Posterior vena cava (tissue), 2 donors: ENCODE measurements around the gene EFCAB9. TPM values are rescaled to one million over a fixed set of nuclear protein-coding genes. Genes with fewer than 3 reads are reported as not detected.
"Not testable (repeated sequence)": the region's sequence is repeated elsewhere in the genome, so short reads cannot be mapped to it uniquely, and the experiment has no call there.

Source experiments
- DNase-seq: peaks from one replicate; pipeline ENCODE4 v3.0.0-alpha.2; 2020; ENCODE audit warnings: low spot score
- intact Hi-C, 2 donors: fragments of 100-400 bp; cut with DNase I; formaldehyde crosslinking; loops; one replicate each; pipeline versions ENCODE4 v1.14.1 to v1.14.2; 2022 to 2023
- long read RNA-seq, 2 donors: library from polyadenylated mRNA; unstranded; transcript quantifications; one replicate each; pipeline ENCODE4 v2.0.0, GENCODE V29; 2020 to 2021
- total RNA-seq, 2 donors: library from RNA; stranded (reverse); fragmentation: NEBNext Ultra II Directional; extraction: Animal tissue kit (Norgen Biotek cat#: 25700); gene quantifications; one replicate each; pipeline ENCODE4 v1.2.1, GENCODE V29; 2021
- donor health status: DM: yes; HTN: yes; CAD: no.
- donor health status: DM: yes; HTN: yes; CAD: no.

The EFCAB9 gene
- not detected for total RNA-seq
- long read RNA-seq, donor 1, result 0 reads
- long read RNA-seq, donor 2, result 0 reads

DNA sequence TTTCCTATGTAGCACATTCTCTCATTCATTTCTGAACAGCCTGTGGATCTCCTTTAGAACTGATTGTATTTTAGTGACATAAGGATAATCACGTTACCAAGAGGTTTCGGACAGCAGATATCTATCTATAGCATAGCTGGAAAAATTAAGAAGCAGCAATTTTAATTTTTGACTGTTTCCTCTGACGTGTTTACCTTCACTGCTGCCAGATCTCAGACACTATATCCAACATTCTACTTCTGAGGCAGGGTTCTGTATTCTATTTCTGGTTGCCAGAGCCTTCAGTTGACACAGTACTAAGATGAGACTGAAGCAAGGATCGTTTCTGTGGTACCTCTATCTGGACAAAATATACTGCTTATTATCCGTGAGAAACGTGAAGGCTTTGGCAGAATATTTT lies at the start of gene EFCAB9:
Gene EFCAB9, plus strand, starts transcription at position 301 of the 400 bp plus-strand sequence. Its CDS starts 1 bp downstream, at position 302.
- intact Hi-C loops, result no loop called here
- DNase-seq, result no peak

DNA sequence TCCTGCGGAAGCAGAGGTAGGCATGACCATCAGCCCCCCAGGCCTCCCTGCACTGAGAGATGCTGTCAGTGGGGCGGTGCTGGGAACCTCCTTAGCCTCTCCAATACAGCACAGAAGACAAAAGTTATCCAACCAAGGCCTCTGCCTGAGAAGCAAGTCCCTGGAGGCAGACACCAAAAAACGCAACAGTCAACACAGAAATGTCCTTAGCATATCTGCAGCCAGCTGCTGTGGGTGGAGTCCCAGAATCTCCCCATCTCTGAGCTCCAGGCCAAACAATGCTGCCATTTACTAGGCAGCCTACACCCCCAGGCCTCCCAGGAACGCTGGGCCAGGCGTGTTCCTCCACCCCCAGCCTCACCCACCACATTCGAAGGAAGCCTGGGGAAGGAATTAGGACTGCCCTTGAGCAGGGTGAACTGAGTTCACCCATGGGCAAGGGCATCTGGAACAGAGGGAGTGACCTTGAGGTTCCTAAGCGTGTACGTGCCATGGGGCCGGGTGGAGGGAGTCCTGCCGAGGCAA lies 49.6 kb upstream of the EFCAB9 start:
- intact Hi-C loops, result no loop called here
- peak; percentile 65 for DNase-seq

- DNase-seq, result peak; percentile 42
- intact Hi-C loops, result no loop called here
Observed at GRCh38 chr5:172144931-172145869, 48.8 kb upstream of the EFCAB9 start.

- DNase-seq, result peak; percentile 64
- intact Hi-C loops, result no loop called here
Observed at GRCh38 chr5:172145870-172146747, 47.9 kb upstream of the EFCAB9 start.

- intact Hi-C loops, result no loop called here
- peak; percentile 34 for DNase-seq
Observed at GRCh38 chr5:172146748-172147092, 47.3 kb upstream of the EFCAB9 start.

DNA sequence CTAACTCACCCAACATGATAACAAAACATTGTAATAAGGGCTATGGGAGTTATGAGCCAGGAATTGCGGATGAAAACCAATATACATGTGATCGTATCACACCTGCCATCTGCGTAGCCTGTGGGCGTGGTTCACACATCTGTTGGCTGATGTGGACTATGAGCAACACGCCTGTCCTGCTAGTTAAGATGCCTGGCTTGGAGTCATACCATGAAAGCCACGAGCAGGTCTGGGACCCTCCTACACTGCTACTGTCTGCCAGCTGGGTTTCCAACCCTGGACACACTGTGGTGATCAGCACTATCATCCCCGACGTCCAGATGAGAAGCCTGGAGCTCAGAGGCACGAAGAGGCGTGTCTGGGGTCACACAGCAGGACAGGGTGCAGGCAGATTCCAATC lies 46.1 kb upstream of the EFCAB9 start:
- peak; percentile 29 for DNase-seq
- intact Hi-C loops, result no loop called here

DNA sequence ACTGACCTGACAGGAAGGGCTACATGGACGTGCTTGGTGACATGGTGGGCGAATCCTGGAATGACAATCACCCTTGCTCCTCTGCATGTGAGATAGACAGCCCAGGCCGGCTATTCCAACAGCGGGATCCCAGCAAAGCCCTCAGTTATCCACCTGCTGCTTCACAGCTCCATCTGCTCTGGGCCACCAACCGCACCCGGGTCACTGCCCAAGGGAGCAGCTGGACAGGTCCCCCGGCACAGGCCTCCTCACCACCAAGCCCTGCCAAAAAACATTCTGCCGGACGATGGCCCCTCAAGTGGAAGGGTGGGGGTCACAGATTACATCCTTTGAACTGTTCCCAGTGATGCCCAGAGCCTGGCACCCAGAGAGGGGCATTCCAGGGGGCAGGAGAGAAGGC lies 45.6 kb upstream of the EFCAB9 start:
- DNase-seq, result peak; percentile 36
- intact Hi-C loops, result no loop called here

- peak; percentile 2 for DNase-seq
- intact Hi-C loops, result no loop called here
Observed at GRCh38 chr5:172149073-172149472, 44.9 kb upstream of the EFCAB9 start.

- intact Hi-C loops, result not testable (repeated sequence)
- peak; percentile 15 for DNase-seq
Observed at GRCh38 chr5:172149481-172149880, 44.5 kb upstream of the EFCAB9 start.

GRCh38 chr5:172150514-172151425 lies 43.2 kb upstream of the EFCAB9 start:
- intact Hi-C loops, result no loop called here
- peak; percentile 88 for DNase-seq

DNA sequence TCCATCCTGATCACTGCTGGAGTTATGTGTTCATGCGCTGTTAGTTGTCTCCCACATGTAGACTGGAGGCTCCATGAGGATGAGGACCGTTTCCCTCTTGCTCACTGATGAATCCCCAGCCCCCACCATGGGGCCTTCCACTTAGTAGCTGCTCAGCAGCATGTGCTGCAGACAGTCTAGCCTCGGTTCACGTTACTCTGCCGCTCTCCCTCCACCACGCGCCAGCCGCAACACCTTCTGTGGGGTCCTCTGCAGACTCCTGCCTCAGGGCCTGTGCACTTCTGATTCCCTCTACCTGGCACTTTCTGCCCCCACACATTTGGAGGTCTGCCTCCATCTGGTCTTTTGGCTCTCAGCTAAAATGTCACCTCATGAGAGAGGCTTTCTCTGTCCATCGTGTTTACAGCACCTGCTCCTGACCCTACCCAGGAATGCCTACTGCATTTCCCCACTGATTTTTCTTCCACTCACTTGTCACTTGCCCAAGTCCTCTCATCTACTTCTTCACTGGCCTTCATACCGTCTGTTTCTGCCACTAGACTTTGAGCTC lies 42.2 kb upstream of the EFCAB9 start:
- intact Hi-C loops, result no loop called here
- DNase-seq, result peak; percentile 36

GRCh38 chr5:172153695-172154094 lies 40.3 kb upstream of the EFCAB9 start:
- intact Hi-C loops, result no loop called here
- no peak for DNase-seq

DNA sequence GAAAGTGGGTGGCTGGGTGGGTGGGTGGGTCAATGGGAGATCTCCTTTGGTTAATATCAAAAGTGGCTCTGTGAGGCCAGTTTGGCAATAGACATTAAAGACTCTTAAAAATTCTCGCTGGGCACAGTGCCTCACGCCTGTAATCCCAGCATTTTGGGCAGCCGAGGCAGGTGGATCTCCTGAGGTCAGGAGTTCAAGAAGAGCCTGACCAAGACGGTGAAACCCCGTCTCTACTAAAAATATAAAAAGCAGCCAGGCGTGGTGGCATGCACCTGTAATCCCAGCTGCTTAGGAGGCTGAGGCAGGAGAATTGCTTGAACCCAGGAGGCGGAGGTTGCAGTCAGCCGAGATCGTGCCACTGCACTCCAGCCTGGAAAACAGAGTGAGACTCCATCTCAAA lies 38.9 kb upstream of the EFCAB9 start:
- peak; percentile 38 for DNase-seq
- intact Hi-C loops, result not testable (repeated sequence)

GRCh38 chr5:172156541-172156994 lies 37.4 kb upstream of the EFCAB9 start:
- intact Hi-C loops, result loop anchor here in 1 of 2 donors (1.0 kb wide), 1 partner anchor 16 kb away; no protein-coding TSS in a partner anchor
- DNase-seq, result peak; percentile 80

DNA sequence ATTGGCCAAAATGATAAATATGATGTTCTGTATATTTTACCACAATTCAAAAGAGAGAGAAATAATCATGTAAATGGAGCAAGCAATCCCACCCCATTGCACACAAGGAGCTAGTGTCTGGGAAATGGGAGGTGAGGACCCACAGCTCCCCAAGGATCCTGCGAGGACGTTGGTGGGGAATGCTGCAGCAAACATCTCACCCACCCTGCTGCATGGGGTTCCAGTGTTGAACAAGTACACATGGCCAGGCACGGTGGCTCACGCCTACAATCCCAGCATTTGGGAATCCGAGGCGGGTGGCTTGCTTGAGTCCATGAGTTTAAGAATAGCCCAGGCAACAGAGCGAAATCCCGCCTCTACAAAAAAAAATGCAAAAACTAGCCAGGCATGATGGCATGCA lies 35.0 kb upstream of the EFCAB9 start:
- intact Hi-C loops, result no loop called here
- peak; percentile 41 for DNase-seq

DNA sequence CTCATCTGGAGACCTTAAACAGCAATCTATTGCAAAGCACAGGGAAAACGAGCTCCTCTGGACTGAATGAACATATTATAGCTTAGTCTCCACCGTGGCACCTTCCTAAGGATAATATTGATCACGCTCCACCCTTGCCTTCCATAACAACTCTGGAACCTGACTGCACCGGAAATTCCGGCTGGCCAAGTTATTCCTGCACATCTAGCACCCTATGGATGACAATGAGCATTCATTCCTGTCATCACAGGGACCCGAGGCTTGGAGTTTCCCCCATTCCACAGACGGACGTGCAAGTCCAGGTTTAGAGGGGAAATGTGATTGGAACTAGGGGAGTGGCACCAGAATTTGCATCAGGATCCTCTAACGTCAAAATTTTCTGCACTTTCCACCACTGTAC lies 33.5 kb upstream of the EFCAB9 start:
- peak; percentile 2 for DNase-seq
- intact Hi-C loops, result no loop called here

DNA sequence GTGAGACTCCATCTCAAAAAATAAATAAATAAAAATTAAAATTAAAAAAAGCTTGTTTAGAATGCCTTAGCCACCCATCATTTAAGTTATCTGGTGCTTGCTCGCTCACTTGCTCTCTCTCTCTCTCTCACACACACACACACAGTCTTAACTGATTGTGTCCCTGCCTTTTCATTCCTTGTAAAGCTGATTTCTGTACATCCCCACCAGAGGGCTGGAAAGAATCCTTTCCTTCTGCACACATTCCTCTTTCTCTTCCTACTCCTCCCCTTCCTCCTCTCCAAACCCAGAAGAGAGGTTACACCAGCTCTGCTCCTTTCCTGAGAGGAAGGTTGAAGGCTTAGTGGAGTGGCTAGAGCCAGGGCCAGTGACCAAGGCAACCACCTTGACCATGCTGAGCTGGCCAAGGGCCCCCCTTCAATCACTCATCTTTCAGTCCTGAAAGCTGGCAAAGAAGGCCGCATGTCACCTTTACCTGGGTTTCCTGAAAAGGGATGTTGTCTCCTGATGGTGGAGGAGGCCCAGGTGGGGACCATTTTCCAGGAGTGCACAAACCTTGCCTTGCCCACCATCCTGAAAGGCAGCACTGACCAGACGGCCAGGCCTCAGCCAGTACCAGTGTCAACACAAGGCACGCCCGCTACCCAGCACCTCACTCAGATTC lies 31.5 kb upstream of the EFCAB9 start:
- intact Hi-C loops, result no loop called here
- DNase-seq, result no peak

DNA sequence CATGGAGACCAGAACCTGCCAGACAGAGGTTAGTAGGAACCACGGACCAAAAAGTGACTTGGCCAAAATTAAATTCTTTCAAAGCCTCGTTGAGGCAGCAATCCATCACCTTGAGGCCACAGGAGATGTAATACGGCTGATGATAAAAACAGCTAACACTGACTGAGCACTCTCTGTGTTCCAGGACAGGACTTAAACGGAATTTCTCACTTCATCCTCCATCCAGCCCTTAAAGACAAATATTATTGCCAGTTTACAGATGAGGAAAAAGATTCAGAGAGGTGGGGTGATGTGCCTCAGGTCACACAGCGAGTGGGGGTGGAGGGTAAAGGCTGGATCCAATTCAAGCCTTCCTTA lies 31.0 kb upstream of the EFCAB9 start:
- intact Hi-C loops, result no loop called here
- DNase-seq, result no peak
